Coronary artery (tissue), 2 donors: ENCODE data around the gene CDH23.

ENCODE experiments used
- DNase-seq: peaks from one replicate; pipeline ENCODE4 v3.0.0-alpha.2; 2017; ENCODE audit warnings: low spot score
- H3K27ac ChIP-seq, 2 donors: fragments of 200-600 bp; sonication (generic); one replicate each; pipeline ENCODE4 v1.5.1; 2016 to 2019
- H3K4me3 ChIP-seq: fragments of 200-600 bp; sonication (generic); 2 replicates; pipeline ENCODE4 v1.5.1; 2016; ENCODE audit warnings: mild to moderate bottlenecking, moderate library complexity
- TF ChIP-seq, protein P1 (sequence below): fragments of 200-600 bp; sonication (generic); IDR thresholded peaks from one replicate; pipeline ENCODE4 v1.5.1; 2019; ENCODE audit warnings: antibody characterized with exemption

CDH23 gene

DNA sequence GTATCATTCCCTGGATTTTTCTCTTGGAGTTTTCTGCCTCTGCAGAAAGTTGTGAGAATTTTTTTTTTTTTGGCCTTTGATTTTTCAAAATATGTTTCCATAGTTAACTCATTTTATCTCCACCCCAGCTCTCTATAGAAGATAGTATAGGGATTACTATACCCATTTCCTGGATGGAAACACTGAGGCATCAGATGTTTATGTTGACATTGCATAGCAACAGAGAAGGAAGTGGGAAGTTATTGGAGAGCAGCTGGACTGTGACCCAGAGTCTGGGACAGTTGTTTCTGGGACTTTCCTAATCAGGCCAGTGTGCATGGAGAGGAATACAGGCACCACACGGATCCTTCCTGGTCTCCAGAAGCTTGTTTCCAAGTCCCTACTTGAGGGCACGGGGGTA is 158.0 kb downstream of the CDH23 start:
- Histone ChIP-seq H3K4me3 (no peak overlapping the region), H3K27ac (no peak overlapping the region)
- no peak for DNase-seq
- TF ChIP-seq, protein P1, sequence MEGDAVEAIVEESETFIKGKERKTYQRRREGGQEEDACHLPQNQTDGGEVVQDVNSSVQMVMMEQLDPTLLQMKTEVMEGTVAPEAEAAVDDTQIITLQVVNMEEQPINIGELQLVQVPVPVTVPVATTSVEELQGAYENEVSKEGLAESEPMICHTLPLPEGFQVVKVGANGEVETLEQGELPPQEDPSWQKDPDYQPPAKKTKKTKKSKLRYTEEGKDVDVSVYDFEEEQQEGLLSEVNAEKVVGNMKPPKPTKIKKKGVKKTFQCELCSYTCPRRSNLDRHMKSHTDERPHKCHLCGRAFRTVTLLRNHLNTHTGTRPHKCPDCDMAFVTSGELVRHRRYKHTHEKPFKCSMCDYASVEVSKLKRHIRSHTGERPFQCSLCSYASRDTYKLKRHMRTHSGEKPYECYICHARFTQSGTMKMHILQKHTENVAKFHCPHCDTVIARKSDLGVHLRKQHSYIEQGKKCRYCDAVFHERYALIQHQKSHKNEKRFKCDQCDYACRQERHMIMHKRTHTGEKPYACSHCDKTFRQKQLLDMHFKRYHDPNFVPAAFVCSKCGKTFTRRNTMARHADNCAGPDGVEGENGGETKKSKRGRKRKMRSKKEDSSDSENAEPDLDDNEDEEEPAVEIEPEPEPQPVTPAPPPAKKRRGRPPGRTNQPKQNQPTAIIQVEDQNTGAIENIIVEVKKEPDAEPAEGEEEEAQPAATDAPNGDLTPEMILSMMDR, result no peak

GRCh38 chr10:71555087-71555723 is 158.5 kb downstream of the CDH23 start:
- Histone ChIP-seq H3K4me3 (no peak overlapping the region), H3K27ac (no peak overlapping the region)
- DNase-seq, result no peak
- TF ChIP-seq, protein P1, result no peak

DNA sequence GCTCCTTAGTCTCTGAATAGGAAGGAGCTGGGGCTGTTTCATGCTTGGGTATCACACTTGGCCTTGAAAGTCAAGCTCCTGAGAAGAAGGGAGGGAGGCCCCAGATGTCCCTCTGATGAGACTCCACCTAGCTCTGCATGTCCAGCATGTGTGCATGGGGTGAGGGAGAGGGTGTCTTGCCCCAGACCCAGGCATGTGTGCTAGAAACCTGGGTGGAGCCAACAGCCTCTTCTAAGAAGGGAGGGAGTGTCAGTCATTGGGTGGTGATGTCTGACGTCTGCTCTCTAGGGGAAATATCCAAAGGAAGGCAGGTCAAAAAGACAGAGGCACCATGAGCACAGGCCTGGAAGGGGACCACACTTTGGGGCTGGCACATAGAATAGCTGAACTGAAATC is 159.0 kb downstream of the CDH23 start:
- no peak overlapping the region for H3K27ac ChIP-seq
- no peak overlapping the region for H3K4me3 ChIP-seq
- no peak for DNase-seq
- TF ChIP-seq, protein P1, result no peak

DNA sequence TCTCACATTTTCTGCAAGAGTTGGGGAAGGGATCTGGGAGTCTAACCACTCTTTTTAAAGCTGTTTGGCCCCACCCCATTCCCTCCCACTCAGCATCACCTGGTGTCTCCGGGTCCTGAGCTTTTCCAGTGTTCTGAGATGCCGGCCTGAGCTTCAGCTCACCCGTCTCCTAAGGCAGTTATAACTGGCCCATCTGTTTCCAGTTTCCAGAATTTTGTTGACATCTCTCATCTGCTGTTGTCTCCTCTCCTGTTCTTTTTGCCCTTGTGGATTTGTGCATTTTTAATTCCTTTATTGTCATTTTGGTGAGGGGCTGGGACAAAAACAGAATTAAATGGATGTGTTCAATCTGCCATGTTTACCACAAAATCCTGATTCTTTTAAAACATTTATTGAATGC is 162.3 kb downstream of the CDH23 start:
- Histone ChIP-seq H3K4me3 (no peak overlapping the region), H3K27ac (no peak overlapping the region)
- DNase-seq, result no peak
- TF ChIP-seq, protein P1, result no peak

DNA sequence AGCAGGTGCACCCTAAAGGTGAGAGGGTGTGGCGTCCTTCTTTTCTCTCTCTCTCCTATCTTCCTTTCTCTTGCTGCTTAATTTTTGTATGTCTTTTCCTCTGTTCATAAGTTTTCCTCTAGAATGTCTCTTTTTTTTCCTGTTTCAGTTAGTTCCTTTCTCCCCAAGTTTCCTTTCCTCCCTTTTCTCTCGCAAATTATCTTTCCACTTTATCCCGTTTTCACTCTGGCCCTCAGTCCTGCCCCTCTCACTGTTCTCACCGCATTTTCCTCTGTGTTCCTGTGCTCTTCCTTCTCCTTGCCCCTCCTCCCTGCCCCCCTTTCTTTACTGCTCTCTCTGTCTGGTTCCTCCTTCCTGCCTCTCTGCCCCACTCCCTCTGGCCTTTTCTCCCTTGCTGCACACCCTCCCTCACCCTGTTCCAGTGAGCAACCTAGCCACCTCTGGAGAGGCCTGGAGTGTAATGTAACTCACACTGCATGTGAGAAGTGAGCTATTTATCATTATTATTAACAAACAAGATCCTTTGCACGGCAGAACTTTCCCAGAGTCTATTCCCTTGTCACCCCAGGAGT is 164.4 kb downstream of the CDH23 start:
- no peak for DNase-seq
- H3K27ac ChIP-seq, result no peak overlapping the region
- TF ChIP-seq, protein P1, result no peak
- no peak overlapping the region for H3K4me3 ChIP-seq

DNA sequence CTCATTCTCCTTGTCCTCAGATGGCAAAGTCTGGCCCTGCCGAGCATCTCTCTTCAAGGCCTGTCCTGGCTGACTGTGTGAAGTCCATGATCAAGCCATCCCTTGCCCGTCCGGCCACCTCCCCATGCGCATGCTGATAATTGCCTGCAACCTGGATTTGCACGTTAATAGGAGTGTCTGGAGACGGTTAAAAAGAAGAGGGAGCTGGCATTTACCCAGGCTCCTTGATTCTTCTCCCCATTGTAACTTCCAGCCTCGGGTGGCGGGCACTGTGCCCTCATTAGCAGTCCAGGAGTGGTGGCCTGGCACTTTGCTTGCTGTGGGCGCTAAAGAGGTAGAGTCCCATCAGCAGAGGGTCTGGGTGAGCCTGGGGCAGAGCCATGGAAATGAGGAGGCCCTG is 165.5 kb downstream of the CDH23 start:
- no peak for DNase-seq
- no peak overlapping the region for H3K27ac ChIP-seq
- TF ChIP-seq, protein P1, result no peak
- H3K4me3 ChIP-seq, result no peak overlapping the region

DNA sequence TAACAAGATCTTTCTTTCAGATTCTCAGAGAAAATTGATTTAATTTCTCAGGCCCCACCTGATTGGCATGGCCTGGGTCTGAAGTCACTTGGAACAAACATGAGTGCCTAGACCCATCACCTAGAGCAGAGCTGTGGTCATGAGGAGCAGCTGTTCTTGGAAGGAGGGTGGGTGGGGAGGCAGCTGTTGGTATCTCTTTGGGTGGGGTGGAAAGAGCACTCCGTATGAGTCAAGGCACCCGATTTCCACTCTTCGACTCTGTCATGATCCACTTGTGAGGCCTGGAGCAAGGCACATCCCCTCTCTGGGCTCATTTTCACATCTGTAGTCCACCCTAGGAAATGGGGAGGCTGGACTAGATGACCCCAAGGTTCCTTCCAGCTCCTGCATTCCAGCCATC is 166.2 kb downstream of the CDH23 start:
- H3K4me3 ChIP-seq, result no peak overlapping the region
- TF ChIP-seq, protein P1, result no peak
- no peak overlapping the region for H3K27ac ChIP-seq
- no peak for DNase-seq
